Vagina (tissue), 2 donors: Measurements from ENCODE around the gene MMP24. TPM values are rescaled to one million over a fixed set of nuclear protein-coding genes. Genes with fewer than 3 reads are reported as not detected.
A peak's percentile ranks its signal among the peaks of the same experiment; 100 is the strongest.
"Not testable (repeated sequence)": the region's sequence is repeated elsewhere in the genome, so short reads cannot be mapped to it uniquely, and the experiment has no call there.

Experiments used
- DNase-seq, 2 donors: peaks; one replicate each; pipeline ENCODE4 v3.0.0-alpha.2; 2017; ENCODE audit errors: extremely low spot score in 2 of 2
- H3K27ac ChIP-seq: fragments of 200-600 bp; sonication (generic); one replicate; pipeline ENCODE4 v1.5.1; 2019
- H3K27me3 ChIP-seq: fragments of 200-600 bp; sonication (generic); one replicate; pipeline ENCODE4 v1.5.1; 2019
- H3K36me3 ChIP-seq, 2 donors: fragments of 200-600 bp; sonication (generic); one replicate each; pipeline ENCODE4 v1.5.1; 2017 to 2019
- H3K4me1 ChIP-seq: fragments of 200-600 bp; sonication (generic); one replicate; pipeline ENCODE4 v1.5.1; 2019
- H3K4me3 ChIP-seq, 2 donors: fragments of 200-600 bp; sonication (generic); 1 replicate in 1 of 2; 2 replicates in 1 of 2; pipeline ENCODE4 v1.5.1; 2016 to 2019
- H3K9me3 ChIP-seq: fragments of 200-600 bp; sonication (generic); one replicate; pipeline ENCODE4 v1.5.1; 2019
- POLR2A ChIP-seq, 2 donors: fragments of 450-650 bp; IDR thresholded peaks; one replicate each; pipeline ENCODE4 v1.6.1; 2017; ENCODE audit warnings: antibody characterized with exemption in 2 of 2, mild to moderate bottlenecking in 2 of 2, moderate library complexity in 2 of 2
- POLR2AphosphoS5 ChIP-seq, 2 donors: sonication (generic); formaldehyde crosslinking; IDR thresholded peaks; one replicate each; pipeline ENCODE4 v1.9.0; 2017; ENCODE audit warnings: antibody characterized with exemption in 2 of 2, mild to moderate bottlenecking in 2 of 2, low read depth in 1 of 2; ENCODE audit not compliant: insufficient read depth in 1 of 2
- intact Hi-C: fragments of 100-400 bp; cut with DNase I; formaldehyde crosslinking; loops from one replicate; pipeline ENCODE4 v1.15.1; 2023
- total RNA-seq: library from RNA; depleted of rRNA; stranded (reverse); fragments of >200 nt; gene quantifications from one replicate; pipeline ENCODE4 v1.2.3, GENCODE V29; 2016
- TF ChIP-seq, protein P1 (sequence below), 3 experiments: fragments of 450-650 bp in 2 of 3; fragments of 200-600 bp in 1 of 3; sonication (generic) in 1 of 3; IDR thresholded peaks; one replicate each; pipeline ENCODE4 v1.5.1; 2017 to 2019; ENCODE audit warnings: antibody characterized with exemption in 3 of 3, mild to moderate bottlenecking in 2 of 3, moderate library complexity in 2 of 3

Gene MMP24
- total RNA-seq, 1 donor from 2014 or later: 0.98 TPM

DNA sequence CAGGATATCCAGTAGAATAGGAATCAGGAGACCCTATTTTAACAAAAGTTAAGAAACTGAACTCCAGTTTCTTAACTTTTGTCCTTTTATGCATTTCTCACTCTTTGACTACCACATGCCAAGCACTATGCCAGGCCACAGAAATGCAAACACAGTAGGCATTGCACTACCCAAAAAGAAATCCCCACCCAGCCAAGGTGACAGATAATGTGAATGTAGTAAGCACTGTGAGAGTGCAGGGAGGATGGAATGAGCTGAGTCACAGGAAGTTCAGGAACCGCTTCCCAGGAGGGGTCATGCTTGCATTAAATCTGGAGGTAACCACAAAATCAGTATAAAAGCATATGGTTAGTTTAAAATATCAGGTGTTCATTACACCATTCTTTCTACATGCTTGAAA lies 85.8 kb downstream of the MMP24 start:
- H3K27me3 ChIP-seq: no peaks in the 10 kb centered on the region
- TF ChIP-seq POLR2AphosphoS5 (IDR thresholded peaks at IDR 0.05; ENCODE audit: insufficient read depth in 1 of 2, low read depth in 1 of 2) (no peak), POLR2A (IDR thresholded peaks at IDR 0.05) (no peak)
- TF ChIP-seq, protein P1, sequence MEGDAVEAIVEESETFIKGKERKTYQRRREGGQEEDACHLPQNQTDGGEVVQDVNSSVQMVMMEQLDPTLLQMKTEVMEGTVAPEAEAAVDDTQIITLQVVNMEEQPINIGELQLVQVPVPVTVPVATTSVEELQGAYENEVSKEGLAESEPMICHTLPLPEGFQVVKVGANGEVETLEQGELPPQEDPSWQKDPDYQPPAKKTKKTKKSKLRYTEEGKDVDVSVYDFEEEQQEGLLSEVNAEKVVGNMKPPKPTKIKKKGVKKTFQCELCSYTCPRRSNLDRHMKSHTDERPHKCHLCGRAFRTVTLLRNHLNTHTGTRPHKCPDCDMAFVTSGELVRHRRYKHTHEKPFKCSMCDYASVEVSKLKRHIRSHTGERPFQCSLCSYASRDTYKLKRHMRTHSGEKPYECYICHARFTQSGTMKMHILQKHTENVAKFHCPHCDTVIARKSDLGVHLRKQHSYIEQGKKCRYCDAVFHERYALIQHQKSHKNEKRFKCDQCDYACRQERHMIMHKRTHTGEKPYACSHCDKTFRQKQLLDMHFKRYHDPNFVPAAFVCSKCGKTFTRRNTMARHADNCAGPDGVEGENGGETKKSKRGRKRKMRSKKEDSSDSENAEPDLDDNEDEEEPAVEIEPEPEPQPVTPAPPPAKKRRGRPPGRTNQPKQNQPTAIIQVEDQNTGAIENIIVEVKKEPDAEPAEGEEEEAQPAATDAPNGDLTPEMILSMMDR (IDR thresholded peaks at IDR 0.05): no peak
- intact Hi-C loops: no loop called here
- DNase-seq: no peak
- H3K4me3 ChIP-seq: no peak overlapping the region
- H3K27ac ChIP-seq: no peak overlapping the region
- peaks cover 27% of the 10 kb centered on the region for H3K4me1 ChIP-seq
- no peaks in the 10 kb centered on the region for H3K9me3 ChIP-seq
- H3K36me3 ChIP-seq: no peaks in the 10 kb centered on the region

DNA sequence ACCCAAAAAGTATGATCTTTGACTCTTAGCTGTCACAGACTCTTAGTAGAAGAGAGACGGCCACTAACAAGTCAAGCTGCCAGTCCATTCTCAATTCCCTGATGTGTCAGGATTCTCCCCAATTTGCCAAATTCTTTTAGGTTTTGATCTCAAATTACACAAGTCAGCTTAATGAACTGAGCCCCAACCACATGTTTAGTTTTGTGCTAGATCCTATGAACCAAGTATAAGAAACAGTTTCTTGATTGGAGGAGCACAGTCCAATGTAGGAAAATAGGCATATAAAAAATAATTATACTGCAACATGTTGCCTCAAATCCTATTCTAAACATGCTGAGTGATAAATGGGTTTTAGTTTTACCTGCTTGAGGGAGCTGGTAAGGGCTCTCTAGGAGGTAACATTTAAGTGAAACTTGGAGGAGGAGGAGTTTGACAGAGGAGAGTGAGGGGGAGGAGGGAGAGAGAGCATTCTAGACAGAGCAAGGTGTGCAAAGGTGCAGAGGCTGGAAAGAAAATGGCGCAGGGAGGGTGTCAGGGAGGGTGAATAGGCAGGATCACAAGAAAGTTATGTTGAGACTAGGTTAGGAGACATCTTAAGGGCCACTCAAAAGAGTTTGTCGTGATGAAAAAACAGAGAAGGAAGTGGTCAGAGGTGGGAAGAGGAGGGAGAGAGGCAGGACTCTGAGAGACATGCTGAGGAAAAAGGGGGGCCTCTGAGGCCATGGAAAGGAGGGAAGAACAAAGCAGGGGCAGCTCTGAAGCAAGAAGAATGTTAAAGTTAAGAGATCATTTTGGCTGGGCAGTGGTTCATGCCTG lies 88.5 kb downstream of the MMP24 start:
- Histone ChIP-seq H3K4me1 (peaks cover 31% of the 10 kb centered on the region), H3K9me3 (no peaks in the 10 kb centered on the region), H3K36me3 (no peaks in the 10 kb centered on the region), H3K4me3 (no peak overlapping the region), H3K27ac (no peak overlapping the region), H3K27me3 (no peaks in the 10 kb centered on the region)
- intact Hi-C loops: no loop called here
- TF ChIP-seq POLR2A (IDR thresholded peaks at IDR 0.05): no peak
- no peak for TF ChIP-seq POLR2AphosphoS5 (IDR thresholded peaks at IDR 0.05; ENCODE audit: insufficient read depth in 1 of 2, low read depth in 1 of 2)
- TF ChIP-seq, protein P1 (IDR thresholded peaks at IDR 0.05): no peak
- no peak for DNase-seq

DNA sequence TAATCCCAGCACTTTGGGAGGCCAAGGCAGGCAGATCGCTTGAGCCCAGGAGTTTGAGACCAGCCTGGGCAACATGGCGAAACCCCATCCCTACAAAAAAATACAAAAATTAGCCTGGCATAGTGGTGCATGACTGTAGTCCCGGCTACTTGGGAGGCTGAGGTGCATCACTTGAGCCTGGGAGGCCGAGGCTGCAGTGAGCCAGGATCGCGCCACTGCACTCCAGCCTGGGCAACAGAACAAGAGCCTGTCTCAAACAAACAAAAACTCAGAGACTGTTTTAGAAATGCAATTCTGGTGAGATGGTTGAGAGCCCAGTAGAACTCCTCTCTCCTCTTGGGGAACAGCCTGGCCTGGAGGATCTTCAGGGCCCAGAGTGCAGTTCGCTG lies 89.1 kb downstream of the MMP24 start:
- H3K27me3 ChIP-seq, intact Hi-C loops, H3K9me3 ChIP-seq, H3K4me3 ChIP-seq, H3K36me3 ChIP-seq, DNase-seq, H3K27ac ChIP-seq: not testable (repeated sequence)
- H3K4me1 ChIP-seq: peaks cover 35% of the 10 kb centered on the region

DNA sequence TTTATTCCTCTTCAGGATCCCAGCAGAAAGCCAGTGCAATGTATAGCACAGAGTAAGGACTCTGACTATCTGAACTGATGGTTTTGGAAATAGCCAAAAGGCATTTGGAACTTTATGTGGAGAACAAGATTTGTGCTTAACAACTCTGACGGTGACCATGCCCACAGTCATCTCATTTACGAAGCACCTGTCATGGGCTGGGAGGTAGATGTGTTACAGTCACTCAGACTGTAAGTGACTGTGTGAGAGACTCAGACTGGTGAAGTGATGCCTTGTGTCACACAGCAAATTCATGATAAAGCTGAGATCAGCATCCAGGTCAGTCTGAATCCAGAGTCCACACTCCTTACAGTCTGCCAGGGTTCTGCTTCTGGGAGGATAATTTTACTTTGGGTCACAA lies 89.6 kb downstream of the MMP24 start:
- intact Hi-C loops: no loop called here
- DNase-seq: no peak
- Histone ChIP-seq H3K4me3 (no peak overlapping the region), H3K9me3 (no peaks in the 10 kb centered on the region), H3K36me3 (no peaks in the 10 kb centered on the region), H3K27me3 (no peaks in the 10 kb centered on the region), H3K4me1 (peaks cover 34% of the 10 kb centered on the region), H3K27ac (no peak overlapping the region)
- no peak for TF ChIP-seq POLR2A (IDR thresholded peaks at IDR 0.05)
- TF ChIP-seq, protein P1 (IDR thresholded peaks at IDR 0.05): no peak
- TF ChIP-seq POLR2AphosphoS5 (IDR thresholded peaks at IDR 0.05; ENCODE audit: insufficient read depth in 1 of 2, low read depth in 1 of 2): no peak

DNA sequence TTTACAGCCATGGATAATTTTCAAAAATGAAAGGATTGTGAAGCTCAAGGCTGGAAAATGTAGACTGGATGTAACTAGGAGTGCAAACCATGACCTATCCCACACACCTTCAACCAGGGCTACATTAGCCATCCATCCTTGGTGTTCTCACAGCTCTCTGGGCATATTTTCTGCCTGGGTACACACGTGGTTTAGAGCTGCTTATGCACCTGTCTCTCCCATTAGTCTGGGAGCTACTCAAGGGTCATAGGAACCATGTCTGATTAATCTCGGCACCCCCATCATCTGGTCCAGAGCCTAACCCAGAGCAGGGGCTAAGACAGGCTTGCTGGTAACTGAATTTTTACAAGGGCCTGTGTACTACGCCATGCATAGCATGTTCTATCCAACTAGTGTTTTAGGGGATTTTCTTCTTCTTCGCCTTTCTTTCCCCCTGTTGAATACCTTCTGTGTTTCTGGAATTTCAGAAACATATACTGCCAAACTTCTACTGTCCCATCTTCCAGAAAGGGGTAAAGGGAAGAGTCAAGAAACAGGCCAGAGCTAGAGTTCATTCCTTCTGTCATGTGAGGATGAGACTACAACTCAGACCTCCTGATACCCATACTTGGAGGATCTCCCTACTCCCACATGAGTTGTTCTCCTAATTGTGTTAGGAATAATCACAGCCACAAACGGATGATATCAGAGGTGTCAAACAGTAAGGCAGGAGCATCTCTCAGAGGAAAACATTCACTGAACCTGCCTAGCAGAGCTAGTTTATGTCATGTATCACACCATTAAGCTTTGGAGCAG lies 91.1 kb downstream of the MMP24 start:
- intact Hi-C loops: no loop called here
- H3K27me3 ChIP-seq: no peaks in the 10 kb centered on the region
- peaks cover 25% of the 10 kb centered on the region for H3K4me1 ChIP-seq
- H3K27ac ChIP-seq: peak overlapping the region; percentile 58
- no peaks in the 10 kb centered on the region for H3K9me3 ChIP-seq
- DNase-seq: no peak
- H3K4me3 ChIP-seq: no peak overlapping the region
- peaks cover 0 to 4% of the 10 kb centered on the region in 2 donors for H3K36me3 ChIP-seq
- TF ChIP-seq POLR2A (IDR thresholded peaks at IDR 0.05) (no peak), POLR2AphosphoS5 (IDR thresholded peaks at IDR 0.05; ENCODE audit: insufficient read depth in 1 of 2, low read depth in 1 of 2) (no peak)
- TF ChIP-seq, protein P1 (IDR thresholded peaks at IDR 0.05): no peak
